Dermis blood vessel endothelial cell (primary cell): ENCODE measurements around the gene UBE2E3. TPM values are rescaled to one million over a fixed set of nuclear protein-coding genes. Genes with fewer than 3 reads are reported as not detected.
"Not testable (repeated sequence)": the region's sequence is repeated elsewhere in the genome, so short reads cannot be mapped to it uniquely, and the experiment has no call there.

Source experiments
- DNase-seq: peaks from one replicate; pipeline ENCODE4 v3.0.0; 2010
- total RNA-seq: library from RNA; depleted of rRNA; stranded (reverse); fragments of >200 nt; gene quantifications from 2 replicates; pipeline ENCODE4 v1.2.3, GENCODE V29; 2014

Gene UBE2E3
- total RNA-seq, 1 donor from 2014 or later = 51.9 TPM

DNA sequence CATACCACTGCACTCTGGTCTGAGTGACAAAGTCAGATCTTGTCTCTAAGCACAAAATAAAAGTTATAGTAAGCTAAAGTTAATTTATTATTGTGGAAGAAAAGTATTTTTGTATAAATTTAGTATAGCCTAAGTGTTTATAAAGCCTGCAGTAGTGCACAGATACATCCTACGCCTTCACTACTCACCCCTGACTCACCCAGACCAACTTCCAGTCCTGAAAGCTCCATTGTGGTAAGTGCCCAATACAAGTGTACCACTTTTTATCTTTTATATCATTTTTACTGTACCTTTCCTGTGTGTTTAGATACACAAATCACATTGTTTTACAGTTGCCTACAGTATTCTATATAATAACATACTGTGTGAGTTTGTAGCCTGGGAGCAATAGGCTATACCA is 57.5 kb downstream of the UBE2E3 start:
- peak; percentile 17 for DNase-seq

DNA sequence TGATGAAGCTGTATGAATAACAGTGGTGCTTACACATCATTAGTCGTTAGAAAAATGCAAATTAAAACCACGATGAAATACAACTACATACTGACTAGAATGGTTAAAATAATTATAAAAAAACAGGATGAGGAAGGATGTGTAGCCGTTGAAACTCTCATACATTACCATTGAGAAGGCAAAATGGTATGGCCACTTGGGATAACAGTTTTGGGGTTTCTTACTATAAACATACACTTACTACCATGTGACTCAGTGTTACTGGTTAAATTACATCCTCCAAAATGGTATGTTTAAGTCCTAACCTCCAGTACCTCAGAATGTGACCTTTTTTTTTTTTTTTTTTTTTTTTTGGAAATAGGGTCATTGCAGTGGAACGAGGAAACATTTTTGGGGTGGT is 58.4 kb downstream of the UBE2E3 start:
- DNase-seq = no peak

DNA sequence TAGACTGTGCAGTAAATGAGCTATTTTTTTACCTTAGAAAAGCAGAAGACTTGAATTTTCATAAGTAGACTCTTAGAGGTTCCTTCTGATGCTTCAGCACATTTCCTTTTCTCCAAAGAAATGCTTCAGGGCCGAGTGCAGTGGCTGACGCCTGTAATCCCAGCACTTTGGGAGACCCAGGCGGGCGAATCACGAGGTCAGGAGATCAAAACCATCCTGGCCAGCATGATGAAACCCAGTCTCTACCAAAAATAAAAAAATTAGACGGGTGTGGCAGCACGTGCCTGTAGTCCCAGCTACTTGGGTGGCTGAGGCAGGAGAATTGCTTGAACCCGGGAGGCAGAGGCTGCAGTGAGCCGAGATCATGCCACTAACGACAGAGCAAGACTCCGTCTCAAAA is 60.4 kb downstream of the UBE2E3 start:
- not testable (repeated sequence) for DNase-seq

DNA sequence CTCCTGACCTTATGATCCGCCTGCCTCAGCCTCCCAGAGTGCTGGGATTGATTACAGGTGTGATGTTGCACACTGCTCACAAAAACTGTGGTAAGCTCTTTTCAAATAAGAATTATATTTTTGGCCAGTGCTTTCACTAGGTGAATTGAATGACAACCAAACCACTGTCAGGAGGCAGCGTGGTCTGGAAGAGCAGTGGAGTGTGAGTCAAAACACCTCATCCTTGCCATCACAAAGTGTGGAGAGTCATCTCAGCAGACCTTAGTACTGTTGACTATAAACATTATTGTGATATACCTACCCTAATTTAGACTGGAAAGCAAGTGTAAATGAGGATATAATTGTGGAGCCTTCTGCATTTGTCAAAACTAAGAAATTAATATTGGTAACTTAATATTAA is 61.3 kb downstream of the UBE2E3 start:
- DNase-seq = no peak

DNA sequence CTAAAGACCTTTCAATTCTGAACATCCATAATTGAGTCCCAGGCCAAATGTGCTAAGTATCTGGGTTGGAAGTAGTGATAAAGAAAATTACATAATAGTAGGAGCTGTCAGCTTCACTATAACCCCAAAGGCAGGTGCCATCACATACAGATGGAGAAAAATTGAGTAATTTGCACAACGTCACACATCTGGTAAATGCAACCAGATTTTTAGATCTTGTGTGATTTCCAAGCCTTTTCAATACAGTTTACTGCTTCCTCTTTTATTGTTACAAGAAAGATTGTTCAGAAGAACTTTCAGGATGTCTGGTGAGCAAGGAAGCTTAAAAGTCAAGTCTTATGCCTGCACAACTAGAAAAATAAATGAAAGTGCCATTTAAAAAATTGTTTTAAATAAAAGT is 62.3 kb downstream of the UBE2E3 start:
- no peak for DNase-seq

DNA sequence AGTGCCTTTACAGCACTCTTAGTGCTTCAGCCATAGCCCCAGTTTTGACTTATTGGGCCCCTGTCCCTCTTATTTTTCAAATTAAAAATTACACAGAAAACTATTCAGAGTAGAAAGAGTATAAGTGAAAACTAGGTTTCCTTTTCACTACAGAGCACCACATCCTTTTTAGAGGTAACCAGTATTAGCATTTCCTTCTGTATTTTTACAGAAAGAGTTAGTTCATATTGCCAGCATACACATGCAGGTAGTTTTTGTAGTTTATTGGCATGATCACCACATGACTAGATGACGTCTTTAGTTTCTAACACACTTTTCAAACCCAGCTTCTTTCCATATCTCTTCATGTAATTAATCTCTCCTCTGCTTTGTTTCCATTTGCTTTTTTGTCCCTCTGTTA is 66.4 kb downstream of the UBE2E3 start:
- no peak for DNase-seq

DNA sequence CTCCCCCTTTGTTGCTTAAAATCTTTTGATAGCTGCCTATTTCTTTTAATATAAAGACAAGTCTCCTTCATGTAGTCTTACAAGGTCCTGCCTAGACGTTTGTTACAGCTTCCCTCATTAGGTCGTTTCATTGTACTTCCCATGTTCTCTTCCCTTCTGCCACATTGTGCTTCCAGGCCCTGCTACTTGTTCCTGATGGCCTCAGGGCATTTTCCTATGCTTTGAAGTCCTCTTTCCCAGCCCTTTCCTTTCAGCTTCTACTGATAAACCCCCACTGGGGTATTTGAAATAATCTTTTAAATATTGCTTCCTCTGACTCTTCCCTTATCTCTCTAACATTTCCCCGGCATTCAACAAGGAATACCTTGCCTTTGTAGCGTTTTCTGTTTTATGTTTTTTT is 67.4 kb downstream of the UBE2E3 start:
- DNase-seq = no peak

DNA sequence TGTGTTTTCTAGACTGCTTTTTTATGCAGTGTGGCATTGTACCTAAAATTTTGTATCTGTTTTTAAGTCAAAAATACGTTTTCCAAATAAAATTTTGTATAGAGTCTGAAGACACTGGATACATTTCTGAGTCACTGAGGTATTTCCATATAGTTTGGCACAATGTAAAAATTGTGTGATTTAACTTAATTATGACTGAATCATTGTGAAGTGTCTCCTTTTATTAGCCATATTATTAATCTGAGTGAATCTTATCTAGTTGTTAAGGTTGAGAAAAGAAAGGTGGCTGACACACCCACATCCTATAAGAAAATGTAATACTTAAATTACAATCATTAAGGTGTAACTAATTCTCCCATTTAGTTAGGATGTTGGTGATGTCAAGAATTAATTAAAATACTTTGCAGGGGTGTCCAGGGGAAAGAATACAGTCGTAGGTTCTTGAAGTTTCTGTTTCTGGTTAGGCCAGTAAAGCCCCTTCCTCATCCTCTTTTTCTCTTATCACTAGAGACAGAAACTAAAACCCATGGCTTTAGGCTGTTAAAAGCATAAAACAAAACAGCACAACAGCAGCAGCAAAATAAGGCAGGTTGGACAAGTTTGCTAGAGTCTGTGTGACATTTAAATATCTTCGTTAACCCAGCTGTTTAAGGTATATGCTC is 71.6 kb downstream of the UBE2E3 start:
- DNase-seq = no peak

DNA sequence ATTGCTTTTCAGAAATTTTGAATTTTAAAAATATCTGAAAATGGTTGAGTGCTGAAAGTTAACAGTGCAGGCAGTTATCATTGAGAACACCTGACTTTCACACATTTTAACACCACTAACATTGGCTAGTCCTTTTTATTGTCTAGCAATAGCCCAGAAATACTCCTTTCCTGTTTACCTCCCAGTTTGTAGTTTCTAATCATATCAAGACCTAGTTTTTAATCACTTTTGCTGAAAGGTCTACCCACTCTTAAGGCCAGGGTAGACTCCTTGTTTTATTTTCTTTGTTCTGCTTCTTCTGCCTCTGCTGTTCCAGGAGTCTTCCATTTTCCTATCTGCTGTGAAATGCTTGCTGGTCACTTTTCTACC is 72.1 kb downstream of the UBE2E3 start:
- DNase-seq = no peak

DNA sequence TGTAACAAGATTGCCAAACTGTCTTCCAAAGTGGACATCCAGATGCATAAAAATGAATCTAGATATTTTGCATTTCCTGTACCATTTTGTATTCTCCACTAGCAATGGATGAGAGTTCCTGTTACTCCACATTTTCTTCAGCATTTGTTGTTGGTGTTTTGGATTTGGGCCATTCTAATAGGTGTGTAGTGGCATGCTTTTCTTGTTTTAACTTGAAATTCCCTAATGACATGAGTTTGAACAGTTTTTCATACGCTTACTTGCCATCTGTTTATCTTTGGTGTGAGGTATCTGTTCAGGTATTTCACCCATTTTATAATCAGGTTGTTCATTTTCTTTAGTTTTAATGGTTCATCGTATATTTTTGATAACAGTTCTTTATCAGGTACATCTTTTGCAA is 73.9 kb downstream of the UBE2E3 start:
- DNase-seq = no peak

DNA sequence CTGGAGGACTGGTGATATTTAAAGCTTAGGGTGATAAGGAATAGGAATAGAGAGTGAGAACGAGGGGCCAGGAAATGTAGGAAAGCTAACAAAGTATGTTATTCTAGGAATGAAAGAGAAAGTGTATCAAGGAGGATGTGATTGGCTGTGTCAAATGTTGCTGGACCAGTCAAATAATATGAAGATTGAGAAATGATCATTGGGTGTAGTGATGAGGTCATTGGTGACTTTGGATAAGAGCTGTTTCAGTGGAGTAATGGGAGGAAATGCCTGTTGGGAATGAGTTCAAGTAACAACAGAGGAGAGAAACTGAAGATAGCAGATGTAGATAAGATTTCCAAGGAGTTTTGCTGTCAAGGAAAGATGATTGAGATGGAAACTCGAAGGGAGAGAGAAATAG is 74.4 kb downstream of the UBE2E3 start:
- DNase-seq = no peak

DNA sequence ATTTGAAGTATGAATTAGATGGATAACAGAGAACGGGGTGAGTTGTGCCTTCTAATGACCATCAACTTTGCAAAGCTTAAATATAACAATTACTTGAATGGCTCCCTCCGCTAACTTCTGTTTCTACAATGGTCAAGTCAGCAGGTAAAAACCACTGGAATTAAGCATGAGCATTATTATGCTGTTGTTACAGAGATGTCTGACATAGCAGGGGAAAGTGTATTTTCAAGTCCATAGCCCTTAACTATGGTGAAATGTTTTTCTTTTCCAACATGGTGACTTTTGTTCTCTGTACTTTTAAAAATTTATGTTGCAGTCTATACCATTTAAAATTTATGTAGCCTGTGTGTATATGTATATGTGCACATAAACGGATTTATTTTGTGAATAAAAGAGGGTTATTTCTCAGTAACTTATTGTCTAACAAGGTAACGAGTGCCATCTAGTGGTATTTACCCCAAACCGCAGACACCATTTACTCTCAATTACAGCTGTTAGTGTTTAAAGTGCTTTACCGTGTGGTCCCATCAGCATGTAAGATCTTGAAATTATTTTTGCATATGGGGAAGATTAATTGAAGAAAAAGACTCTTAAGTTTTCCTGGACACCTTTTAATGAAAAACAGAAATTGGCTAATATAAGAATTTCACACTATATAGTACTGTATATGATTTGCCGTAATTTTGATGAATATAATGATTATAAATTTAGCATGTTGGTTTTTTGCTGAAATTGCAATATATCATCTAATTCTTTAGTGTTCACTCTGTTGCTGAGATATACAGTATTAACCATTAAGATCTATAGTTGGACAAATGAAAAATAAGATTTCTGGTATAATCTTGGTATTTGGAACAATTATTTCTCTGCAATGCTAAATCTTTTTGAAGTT is 78.2 kb downstream of the UBE2E3 start:
- peak; percentile 68 for DNase-seq

DNA sequence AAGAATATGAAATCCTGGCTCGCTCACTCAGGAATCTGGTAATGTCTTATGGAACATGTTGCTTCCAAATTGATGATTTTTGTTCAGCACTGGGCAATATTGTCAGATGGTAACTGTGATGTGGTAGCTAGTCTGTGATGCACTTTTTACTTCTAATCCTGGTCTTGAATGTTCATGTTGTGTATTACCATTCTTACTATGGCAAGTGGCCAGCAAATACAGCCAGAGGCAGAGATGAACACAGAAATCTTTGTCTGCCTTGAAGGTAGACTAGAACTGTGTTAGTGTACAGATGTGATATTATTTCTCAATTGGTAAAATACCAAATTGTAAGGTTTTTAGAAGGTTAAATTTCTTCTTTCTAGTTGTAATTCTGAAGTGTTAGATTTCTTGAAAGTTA is 83.3 kb downstream of the UBE2E3 start:
- DNase-seq = no peak

DNA sequence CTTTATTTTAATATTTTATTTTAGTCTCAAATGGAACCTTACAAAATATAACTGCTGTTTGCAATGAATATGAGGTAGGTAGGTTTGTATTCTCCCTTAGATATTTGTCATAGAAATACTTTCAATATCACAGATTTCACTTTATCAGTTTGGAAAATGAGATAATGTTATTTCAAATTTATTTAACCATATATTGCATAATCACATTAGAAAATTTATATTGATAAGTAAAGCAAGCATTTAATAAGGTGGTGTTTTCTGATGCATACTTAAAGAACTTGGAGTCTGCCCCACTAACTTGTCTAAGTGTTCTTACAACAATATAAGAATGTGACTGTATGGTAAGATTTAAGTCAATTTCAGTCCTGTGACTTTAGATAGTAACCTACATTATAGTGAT is 85.1 kb downstream of the UBE2E3 start:
- no peak for DNase-seq

DNA sequence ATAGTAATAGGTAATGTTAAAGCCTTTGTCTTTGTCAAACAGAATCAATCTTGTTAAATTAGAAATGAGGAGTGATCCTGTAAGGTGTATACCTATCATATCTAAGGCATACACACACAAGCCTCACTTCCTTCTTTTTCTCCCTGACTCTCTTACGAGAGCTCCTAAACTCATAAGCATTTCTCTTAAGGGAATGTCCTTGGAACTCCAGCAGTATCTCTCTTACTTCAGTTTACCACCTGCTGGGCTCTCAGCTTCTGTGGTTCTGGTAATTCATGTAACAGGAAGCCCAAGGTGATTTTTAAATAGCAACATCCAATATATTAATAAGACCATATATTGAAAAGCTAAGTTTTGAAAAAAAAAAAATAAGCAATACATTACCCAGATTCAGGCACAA is 85.9 kb downstream of the UBE2E3 start:
- DNase-seq = no peak

DNA sequence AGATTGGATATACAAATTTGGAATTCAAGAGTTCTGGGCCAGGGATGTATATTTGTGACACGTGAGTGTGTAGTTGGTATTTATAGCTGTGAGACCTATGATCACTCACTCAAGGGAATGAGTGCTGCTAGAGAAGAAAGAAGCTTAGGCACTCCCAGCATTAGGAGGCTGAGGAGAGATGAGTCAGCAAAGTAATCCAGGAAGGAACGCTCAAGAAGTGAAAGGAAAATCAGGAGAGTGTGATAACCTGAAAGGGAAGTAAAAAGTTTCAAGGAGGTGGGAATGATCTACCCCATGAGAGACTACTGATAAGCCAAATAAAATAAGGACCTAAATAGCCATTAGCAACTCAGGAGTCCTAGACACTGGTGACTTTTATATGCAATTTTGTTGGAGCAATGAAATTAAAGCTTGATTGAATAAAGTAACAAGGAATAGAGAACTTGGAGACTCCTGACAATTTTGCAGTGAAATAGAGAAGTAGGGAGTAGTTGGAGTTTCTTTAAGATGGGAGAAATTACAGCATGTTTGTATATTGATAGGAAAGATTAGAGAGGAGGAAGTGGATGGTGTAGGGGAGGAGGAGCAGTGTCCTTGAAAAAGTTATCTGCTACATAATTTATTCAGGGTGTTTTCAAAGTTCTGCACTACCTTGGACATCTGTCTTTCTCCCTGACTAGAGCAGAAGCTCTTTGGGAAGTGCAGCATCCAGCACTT is 89.9 kb downstream of the UBE2E3 start:
- peak; percentile 53 for DNase-seq

DNA sequence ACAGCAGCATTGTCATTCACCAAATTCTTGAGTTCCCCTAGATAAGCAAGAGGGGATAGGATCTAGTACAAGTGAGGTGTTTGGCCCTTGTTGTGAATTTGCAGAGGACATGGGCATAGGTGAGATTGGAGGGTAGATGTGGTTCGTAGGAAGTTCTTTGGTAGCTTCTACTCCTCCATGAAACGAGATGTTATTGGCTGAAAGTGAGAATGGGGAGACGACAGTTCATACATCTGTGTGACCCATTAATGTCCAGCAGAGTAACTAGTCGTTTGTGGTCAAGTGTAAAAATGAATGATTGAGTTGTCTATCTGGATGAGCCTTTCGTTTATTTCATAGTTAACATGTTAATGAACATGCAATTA is 90.4 kb downstream of the UBE2E3 start:
- DNase-seq = no peak

DNA sequence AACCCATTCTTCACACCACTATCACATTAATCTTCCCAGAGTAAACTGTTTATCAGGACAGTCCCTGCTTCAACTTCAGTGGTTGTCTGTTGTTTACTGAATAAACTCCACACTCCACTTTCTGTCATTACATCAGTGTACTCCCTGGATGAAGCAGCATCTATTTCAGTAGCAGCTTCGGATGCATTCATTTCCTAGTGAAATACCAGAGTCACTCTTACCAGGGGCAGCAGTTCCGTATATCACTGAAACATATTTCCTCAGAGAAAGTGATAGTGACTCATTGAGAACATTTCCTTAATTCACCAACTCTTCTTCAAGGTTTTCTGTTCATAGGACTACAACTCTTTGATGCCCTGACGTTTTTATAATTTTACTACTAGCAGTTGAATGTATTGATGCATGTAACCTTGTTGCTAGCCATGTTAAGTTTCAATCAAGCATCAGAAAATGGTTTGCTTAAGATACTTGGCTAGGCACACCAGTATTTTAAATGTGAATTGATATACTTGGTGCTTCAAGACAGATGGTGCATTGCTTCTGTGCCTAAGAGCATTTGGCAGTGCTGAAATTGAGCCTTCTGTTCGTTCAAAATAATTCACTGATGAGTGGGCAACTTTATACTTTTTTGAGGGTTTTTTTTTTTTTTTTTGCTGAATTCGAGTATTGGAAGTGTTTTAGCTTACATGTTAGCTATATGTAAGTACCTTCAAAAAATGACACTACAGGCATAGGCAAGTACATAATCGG is 92.3 kb downstream of the UBE2E3 start:
- peak; percentile 64 for DNase-seq

DNA sequence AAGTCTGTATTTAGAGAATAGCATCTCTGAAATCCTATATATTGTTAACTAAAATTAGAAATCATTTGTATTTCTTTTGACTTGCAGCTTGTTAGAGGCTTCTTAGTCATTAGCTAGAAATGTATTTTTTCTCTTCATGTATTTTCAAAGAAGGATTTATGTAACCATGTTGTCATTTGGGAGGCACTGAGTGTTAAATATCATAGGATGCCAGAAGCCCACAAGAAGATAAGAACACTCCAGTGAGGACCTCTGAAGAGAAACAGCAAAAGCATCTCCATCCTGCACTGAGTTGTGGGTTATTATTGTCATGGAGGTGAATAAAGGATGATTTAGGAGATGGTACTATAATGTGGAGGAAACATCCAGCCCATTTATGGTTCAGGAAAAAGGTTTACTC is 93.5 kb downstream of the UBE2E3 start:
- DNase-seq = no peak

DNA sequence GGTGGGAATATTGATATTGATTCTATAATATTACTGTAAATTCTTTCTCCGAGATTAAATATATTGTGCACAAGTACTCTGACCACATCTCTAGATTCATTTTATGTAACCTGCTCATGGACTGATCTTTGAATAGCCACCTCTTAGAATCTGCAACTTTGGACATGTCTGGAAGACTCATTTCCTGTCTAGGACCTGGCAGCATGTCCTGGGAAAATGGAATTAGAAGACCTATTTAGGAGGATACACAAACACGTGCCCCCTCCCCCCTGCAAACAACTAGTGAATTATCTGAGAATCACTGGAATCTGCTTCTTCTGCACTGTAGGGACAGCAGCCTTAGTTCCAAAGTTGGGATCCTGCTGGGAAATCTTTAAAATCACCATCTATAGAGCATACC is 94.1 kb downstream of the UBE2E3 start:
- DNase-seq = peak; percentile 42

DNA sequence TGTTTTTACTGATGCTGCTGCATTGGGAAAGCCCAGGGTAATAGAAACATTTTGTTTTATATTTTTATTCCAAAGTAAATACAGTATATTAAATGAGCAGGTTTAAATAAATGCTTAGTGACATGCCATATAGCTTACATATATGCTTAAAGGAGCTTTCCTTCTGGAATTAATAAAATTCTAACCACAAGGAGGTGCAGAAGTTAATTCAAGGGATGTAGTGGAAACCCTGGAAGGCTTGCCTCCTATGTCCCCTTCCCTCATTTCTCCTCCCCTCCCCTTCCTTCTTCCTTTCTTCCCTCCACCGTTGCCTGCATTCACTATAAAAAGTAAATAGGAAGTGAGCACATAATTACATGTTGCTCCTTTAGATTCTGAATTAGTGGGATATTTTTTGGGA is 96.3 kb downstream of the UBE2E3 start:
- no peak for DNase-seq

DNA sequence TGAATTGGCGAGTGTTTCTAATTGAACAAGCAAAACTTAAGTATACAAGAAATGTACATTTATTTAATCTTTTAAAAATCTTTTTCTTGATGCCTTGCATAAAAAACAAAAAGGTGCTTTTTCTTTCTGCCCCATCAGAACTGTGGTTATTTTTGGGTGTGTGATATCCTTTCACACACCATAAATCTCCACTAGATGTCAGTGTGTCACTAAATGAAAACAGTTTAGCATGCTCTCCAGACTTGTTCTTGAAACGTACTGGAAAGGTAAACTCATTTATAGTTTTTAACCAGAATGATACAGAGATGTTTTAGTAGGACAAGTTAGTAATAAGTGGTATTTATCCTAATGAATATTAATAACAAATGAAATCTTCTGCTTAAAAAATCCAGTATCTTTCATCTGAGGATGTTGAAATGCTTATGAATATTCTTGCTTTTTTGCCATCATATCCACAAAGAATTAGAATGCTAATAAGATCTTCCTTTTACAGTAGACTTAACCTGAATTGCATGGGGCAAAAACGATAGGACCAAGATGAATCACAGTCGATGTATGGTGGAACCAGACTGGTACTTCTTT is 96.8 kb downstream of the UBE2E3 start:
- DNase-seq = peak; percentile 72

DNA sequence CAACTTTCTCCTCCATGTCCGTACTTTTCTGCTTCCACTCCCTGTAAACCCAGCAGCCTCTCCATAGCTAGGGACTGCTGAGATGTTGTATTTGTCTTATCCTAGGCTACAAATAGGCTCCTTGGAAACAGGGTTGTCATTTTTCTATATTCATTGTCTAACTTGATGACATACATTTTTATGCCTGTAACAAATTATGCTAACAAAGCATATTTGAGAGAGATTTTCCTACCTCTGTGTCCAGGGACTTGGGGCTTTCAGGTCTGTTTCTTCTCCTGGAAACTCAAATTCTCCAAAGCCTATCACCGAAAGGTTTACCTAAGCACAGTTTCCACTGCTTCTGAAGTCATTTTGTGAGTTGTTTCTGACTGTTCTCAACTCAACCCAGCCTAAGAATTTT is 102.7 kb downstream of the UBE2E3 start:
- no peak for DNase-seq
